Transverse colon (tissue), 4 donors: ENCODE measurements around the gene ADNP. TPM values are rescaled to one million over a fixed set of nuclear protein-coding genes. Genes with fewer than 3 reads are reported as not detected.
A peak's percentile ranks its signal among the peaks of the same experiment; 100 is the strongest.
"Not testable (repeated sequence)": the region's sequence is repeated elsewhere in the genome, so short reads cannot be mapped to it uniquely, and the experiment has no call there.

Experiments
- DNase-seq: peaks from one replicate; pipeline ENCODE4 v3.0.0-alpha.2; 2019
- H3K27ac ChIP-seq, 4 donors: fragments of 200-600 bp; sonication (generic); 2 replicates each; pipeline ENCODE4 v1.5.1; 2016 to 2018; ENCODE audit warnings: inconsistent platforms in 4 of 4
- H3K27me3 ChIP-seq: fragments of 200-600 bp; sonication (generic); 2 replicates; pipeline ENCODE4 v1.5.1; 2017; ENCODE audit warnings: inconsistent platforms
- H3K36me3 ChIP-seq, 4 donors: fragments of 200-600 bp; sonication (generic); 2 replicates each; pipeline ENCODE4 v1.5.1; 2017 to 2019; ENCODE audit warnings: inconsistent platforms in 4 of 4
- H3K4me1 ChIP-seq, 4 donors: fragments of 200-600 bp; sonication (generic); 2 replicates each; pipeline ENCODE4 v1.5.1; 2017 to 2020; ENCODE audit warnings: inconsistent platforms in 4 of 4
- H3K4me3 ChIP-seq, 4 donors: fragments of 200-600 bp; sonication (generic); 1 replicate in 1 of 4; 2 replicates in 3 of 4; pipeline versions ENCODE4 v1.5.1 to v1.6.1; 2017 to 2019; ENCODE audit warnings: inconsistent platforms in 4 of 4
- H3K9me3 ChIP-seq, 2 donors: fragments of 200-600 bp; sonication (generic); 2 replicates each; pipeline ENCODE4 v1.5.1; 2017 to 2019; ENCODE audit warnings: inconsistent platforms in 2 of 2
- CTCF ChIP-seq, 5 experiments: fragments of 200-600 bp in 3 of 5; fragments of 450-650 bp in 2 of 5; sonication (generic) in 3 of 5; IDR thresholded peaks; 1 replicate in 2 of 5; 2 replicates in 3 of 5; pipeline ENCODE4 v1.5.1; 2016 to 2017; ENCODE audit warnings: antibody characterized with exemption in 5 of 5, inconsistent platforms in 3 of 5, mild to moderate bottlenecking in 2 of 5, moderate library complexity in 1 of 5
- EP300 ChIP-seq: sonication (generic); formaldehyde crosslinking; IDR thresholded peaks from one replicate; pipeline ENCODE4 v1.6.1; 2017; ENCODE audit warnings: antibody characterized with exemption, low read depth
- POLR2A ChIP-seq: fragments of 450-650 bp; IDR thresholded peaks from one replicate; pipeline ENCODE4 v1.6.1; 2016; ENCODE audit warnings: antibody characterized with exemption, mild to moderate bottlenecking, moderate library complexity
- POLR2AphosphoS5 ChIP-seq, 3 donors: sonication (generic); formaldehyde crosslinking; IDR thresholded peaks; one replicate each; pipeline ENCODE4 v1.6.1; 2016; ENCODE audit warnings: antibody characterized with exemption in 3 of 3
- WGBS, 2 donors: methylation state at CpG; one replicate each; pipeline ENCODE4 v1.1.5; 2018; ENCODE audit warnings: low coverage in 1 of 2; 5-methylcytosine and 5-hydroxymethylcytosine counted together
- in situ Hi-C, 4 donors: fragments of 200-750 bp; cut with MboI; loops; one replicate each; pipeline versions ENCODE4 v1.15.0 to v1.15.1; 2017; ENCODE audit warnings: low sequenced_read_pairs in 3 of 4, low pct_ligation_motif_present in 1 of 4, low pct_unique_long_range_greater_than_20kb in 1 of 4
- intact Hi-C: fragments of 100-400 bp; cut with DNase I; formaldehyde crosslinking; loops from one replicate; pipeline ENCODE4 v1.15.1; 2023; ENCODE audit warnings: low total_unique reads
- total RNA-seq, 4 donors: library from RNA; depleted of rRNA; stranded (reverse); fragments of >200 nt; gene quantifications; one replicate each; pipeline ENCODE4 v1.1.0, GENCODE V29; 2016

The ADNP gene
- 10 to 100 TPM; 34.8 to 65.7 (median 42.5) TPM for total RNA-seq

DNA sequence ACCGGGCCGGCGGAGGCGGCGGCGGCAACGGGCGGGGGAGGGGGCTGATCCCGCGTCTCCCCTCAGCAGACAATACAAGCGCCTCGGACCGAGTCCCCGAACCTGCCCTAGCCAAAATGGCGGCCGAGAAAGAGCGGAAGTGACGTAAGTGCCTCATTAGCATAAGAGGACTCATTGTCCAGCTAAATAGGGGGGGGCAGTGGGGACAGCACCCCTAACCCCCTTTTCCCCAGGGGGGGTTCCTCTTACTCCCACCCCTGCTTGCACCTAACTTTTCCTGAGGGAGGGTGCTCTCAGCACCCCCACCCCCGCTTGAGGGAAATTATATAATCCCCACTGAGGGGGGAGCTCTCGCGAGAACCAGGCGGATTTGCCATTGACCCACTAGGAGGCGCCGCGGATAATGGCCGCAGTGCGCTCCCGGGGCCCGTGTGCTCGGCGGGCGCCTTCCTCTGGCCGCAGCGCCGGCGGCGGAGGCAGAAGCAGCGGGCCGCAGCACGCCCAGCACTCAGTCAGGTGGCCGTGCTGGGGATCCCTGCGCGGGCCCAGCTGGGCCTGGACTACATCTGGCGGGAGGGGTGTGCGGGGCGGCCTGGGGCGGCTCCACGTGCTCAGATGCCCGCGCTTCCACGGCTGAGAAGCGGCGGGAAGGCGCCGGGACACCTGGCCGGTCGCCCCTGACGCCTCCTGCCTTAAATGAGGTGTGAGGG lies at the start of gene ADNP:
ADNP (minus strand) TSS at position 132 of the 710 bp plus-strand sequence. CDS start 27,441 bp downstream, outside the sequence.
- H3K9me3 ChIP-seq: no peaks in the 10 kb centered on the region
- 0% methylated on average over 6 of the region's 58 CpGs; no CpG with 5 or more reads in 1 of the 2 donors for WGBS, 2 donors
- in situ Hi-C loops (loop anchor here in 3 of 4 donors (5.0 to 10.0 kb wide), 2 partner anchors 137 to 139 kb away; partner anchors contain the start of gene BCAS4 (in 2 of the 3)), intact Hi-C loops (loop anchor here (2.0 kb wide), 1 partner anchor 137 kb away; the partner anchor contains the start of gene BCAS4)
- peak within 1 kb of the TSS; percentile 97 to 98 (median 98) for H3K27ac ChIP-seq
- peak; percentile 92 for DNase-seq
- no peaks in the 10 kb centered on the region for H3K27me3 ChIP-seq
- H3K4me1 ChIP-seq: peaks cover 19 to 41% (median 27%) of the 10 kb centered on the region in 4 donors
- peak; percentile 63 to 95 (median 77) for TF ChIP-seq CTCF (IDR thresholded peaks at IDR 0.05)
- TF ChIP-seq POLR2AphosphoS5 (IDR thresholded peaks at IDR 0.05): peak; percentile 67 to 91 (median 85)
- peak; percentile 86 for TF ChIP-seq POLR2A
- TF ChIP-seq EP300: peak; percentile 66
- peak within 1 kb of the TSS; percentile 64 to 87 (median 82) for H3K4me3 ChIP-seq
- peaks cover 0 to 27% (median 13%) of the 10 kb centered on the region in 4 donors for H3K36me3 ChIP-seq

- Histone ChIP-seq H3K4me1 (peaks cover 0 to 12% (median 7%) of the 10 kb centered on the region in 4 donors), H3K9me3 (no peaks in the 10 kb centered on the region), H3K4me3 (no peak overlapping the region), H3K27ac (peak overlapping the region in 1 of 4 donors; percentile 12), H3K27me3 (peaks cover 25% of the 10 kb centered on the region), H3K36me3 (no peaks in the 10 kb centered on the region)
- intact Hi-C loops (no loop called here), in situ Hi-C loops (loop anchor here (10.0 to 25.0 kb wide), 4 partner anchors 345 to 657 kb away; no protein-coding TSS in a partner anchor)
- DNase-seq: no peak
- peak; percentile 13 for TF ChIP-seq EP300
- TF ChIP-seq CTCF (IDR thresholded peaks at IDR 0.05): no peak
- TF ChIP-seq POLR2AphosphoS5 (IDR thresholded peaks at IDR 0.05): peak; percentile 16 to 60 (median 42)
- TF ChIP-seq POLR2A: no peak
- whole genome bisulfite sequencing, 2 donors: 36 to 43% methylated on average over 4 to 8 of the region's 8 CpGs
These were observed 48.9 kb upstream of the ADNP start for GRCh38 chr20:50980071-50980681.

DNA sequence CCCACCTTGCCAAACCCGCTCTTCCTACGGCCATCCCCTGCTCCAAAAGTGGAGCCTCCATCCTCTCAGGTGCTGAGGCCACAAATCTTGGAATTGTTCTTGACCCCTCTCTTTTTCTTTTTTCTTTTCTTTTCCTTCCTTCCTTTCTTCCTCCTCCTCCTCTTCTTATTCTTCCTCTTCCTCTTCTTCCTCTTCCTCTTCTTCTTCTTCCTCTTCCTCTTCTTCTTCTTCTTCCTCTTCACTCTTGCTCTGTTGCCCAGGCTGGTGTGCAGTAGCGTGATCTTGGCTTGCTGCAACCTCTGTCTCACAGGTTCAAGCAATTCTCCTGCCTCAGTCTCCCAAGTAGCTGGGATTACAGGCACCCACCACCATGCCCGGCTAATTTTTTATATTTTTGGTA lies 47.3 kb upstream of the ADNP start:
- Histone ChIP-seq H3K27me3 (peaks cover 18% of the 10 kb centered on the region), H3K4me1 (peaks cover 0 to 12% (median 7%) of the 10 kb centered on the region in 4 donors)
- H3K4me3 ChIP-seq, H3K27ac ChIP-seq, H3K9me3 ChIP-seq, intact Hi-C loops, H3K36me3 ChIP-seq, DNase-seq: not testable (repeated sequence)
- 83 to 100% methylated on average over 3 to 4 of the region's 4 CpGs for WGBS, 2 donors
- in situ Hi-C loops: loop anchor here (25.0 kb wide), 3 partner anchors 609 to 659 kb away; no protein-coding TSS in a partner anchor

DNA sequence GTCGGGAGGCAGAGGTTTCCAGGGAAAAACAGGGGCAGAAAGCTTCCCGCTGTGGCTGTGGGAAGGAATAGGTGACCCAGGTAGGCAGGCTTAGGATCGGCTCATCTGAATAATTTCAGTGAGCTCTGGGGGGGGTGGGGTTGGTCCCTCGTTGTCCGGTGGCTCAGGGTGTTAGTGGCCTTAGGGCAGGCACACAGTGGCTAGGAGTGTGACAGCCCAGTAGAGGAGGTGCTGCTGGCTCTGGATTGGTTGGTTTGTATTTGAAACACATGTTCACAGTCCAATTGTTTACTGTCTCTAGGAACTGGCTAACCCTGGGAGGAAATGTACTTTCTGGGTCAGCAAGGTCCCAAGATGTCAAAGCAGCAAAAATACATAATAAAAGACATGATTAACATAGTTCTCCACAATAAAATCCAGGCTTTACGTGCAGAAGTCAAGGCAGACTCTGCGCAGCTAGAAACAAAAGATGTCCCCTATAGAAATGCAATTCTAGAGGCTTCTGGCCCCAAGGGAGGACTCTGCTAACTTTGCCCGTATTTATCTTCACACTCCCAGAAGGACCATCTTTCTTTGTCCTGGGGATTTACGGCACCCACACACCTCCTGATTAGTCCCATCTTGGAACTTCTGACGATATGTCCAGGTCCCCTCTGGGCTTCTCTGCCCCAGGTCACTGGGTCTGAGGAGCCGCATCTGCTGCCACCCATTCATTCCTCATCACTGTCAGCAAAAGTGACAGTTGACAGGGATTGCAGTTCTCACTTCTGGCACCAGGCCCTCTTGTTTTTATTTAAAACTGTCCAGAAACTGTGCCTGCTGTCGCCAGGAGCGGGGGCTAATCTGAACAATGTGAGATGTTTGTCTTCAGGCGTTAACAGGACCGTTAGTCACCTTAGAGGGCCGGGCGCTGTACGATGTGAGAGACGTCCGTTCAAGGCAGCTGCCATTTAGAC lies 46.1 kb upstream of the ADNP start:
- Histone ChIP-seq H3K27ac (no peak overlapping the region), H3K36me3 (no peaks in the 10 kb centered on the region), H3K4me3 (no peak overlapping the region), H3K9me3 (no peaks in the 10 kb centered on the region), H3K4me1 (peaks cover 0 to 7% (median 7%) of the 10 kb centered on the region in 4 donors), H3K27me3 (peaks cover 18% of the 10 kb centered on the region)
- in situ Hi-C loops: loop anchor here (25.0 kb wide), 3 partner anchors 610 to 660 kb away; no protein-coding TSS in a partner anchor
- intact Hi-C loops: no loop called here
- WGBS, 2 donors: 51 to 56% methylated on average over 7 to 20 of the region's 20 CpGs
- no peak for DNase-seq
- TF ChIP-seq POLR2A (no peak), EP300 (no peak), CTCF (IDR thresholded peaks at IDR 0.05) (no peak), POLR2AphosphoS5 (IDR thresholded peaks at IDR 0.05) (no peak)
